GM19043 (cell line): ENCODE data around the gene MEF2B.
"Not testable (repeated sequence)": the region's sequence is repeated elsewhere in the genome, so short reads cannot be mapped to it uniquely, and the experiment has no call there.

ENCODE experiments used
- ATAC-seq: cut with Tn5 transposase; IDR thresholded peaks from one replicate; pipeline ENCODE4 v1.9.1; 2021; ENCODE audit warnings: low read depth; ENCODE audit not compliant: unreplicated experiment

MEF2B gene

GRCh38 chr19:19157808-19158207 is 12.3 kb downstream of the MEF2B start:
- ATAC-seq, result no peak

- peak; percentile 60 for ATAC-seq
Observed at GRCh38 chr19:19155495-19156219, 14.4 kb downstream of the MEF2B start.

GRCh38 chr19:19154768-19155494 is 15.1 kb downstream of the MEF2B start:
- ATAC-seq, result no peak

GRCh38 chr19:19152668-19153384 is 17.2 kb downstream of the MEF2B start:
- no peak for ATAC-seq

- ATAC-seq, result no peak
Observed at GRCh38 chr19:19151418-19151817, 18.6 kb downstream of the MEF2B start.

GRCh38 chr19:19149435-19149834 is 20.6 kb downstream of the MEF2B start:
- ATAC-seq, result no peak

- not testable (repeated sequence) for ATAC-seq
Observed at GRCh38 chr19:19148504-19148903, 21.6 kb downstream of the MEF2B start.

GRCh38 chr19:19147344-19147743 is 22.7 kb downstream of the MEF2B start:
- ATAC-seq, result no peak

- ATAC-seq, result no peak
Observed at GRCh38 chr19:19146865-19147264, 23.2 kb downstream of the MEF2B start.

- ATAC-seq, result no peak
Observed at GRCh38 chr19:19145684-19146608, 24.1 kb downstream of the MEF2B start.

GRCh38 chr19:19145281-19145680 is 24.8 kb downstream of the MEF2B start:
- ATAC-seq, result no peak

- no peak for ATAC-seq
Observed at GRCh38 chr19:19142347-19142746, 27.7 kb downstream of the MEF2B start.

- no peak for ATAC-seq
Observed at GRCh38 chr19:19140476-19140875, 29.6 kb downstream of the MEF2B start.

- no peak for ATAC-seq
Observed at GRCh38 chr19:19139876-19140229, 30.2 kb downstream of the MEF2B start.

- ATAC-seq, result peak; percentile 98
Observed at GRCh38 chr19:19138109-19138981, 31.7 kb downstream of the MEF2B start, which contains the start of gene TMEM161A. TMEM161A (minus strand) TSS chr19:19138478; CDS start chr19:19138428, 50 bp downstream.

GRCh38 chr19:19137556-19138108 is 32.4 kb downstream of the MEF2B start:
- ATAC-seq, result no peak

- ATAC-seq, result not testable (repeated sequence)
Observed at GRCh38 chr19:19135713-19136112, 34.4 kb downstream of the MEF2B start.

- ATAC-seq, result no peak
Observed at GRCh38 chr19:19134687-19135158, 35.3 kb downstream of the MEF2B start.

GRCh38 chr19:19133985-19134384 is 36.1 kb downstream of the MEF2B start:
- no peak for ATAC-seq
